ENCODE measurements around the gene DAPP1.

The DAPP1 gene

DNA sequence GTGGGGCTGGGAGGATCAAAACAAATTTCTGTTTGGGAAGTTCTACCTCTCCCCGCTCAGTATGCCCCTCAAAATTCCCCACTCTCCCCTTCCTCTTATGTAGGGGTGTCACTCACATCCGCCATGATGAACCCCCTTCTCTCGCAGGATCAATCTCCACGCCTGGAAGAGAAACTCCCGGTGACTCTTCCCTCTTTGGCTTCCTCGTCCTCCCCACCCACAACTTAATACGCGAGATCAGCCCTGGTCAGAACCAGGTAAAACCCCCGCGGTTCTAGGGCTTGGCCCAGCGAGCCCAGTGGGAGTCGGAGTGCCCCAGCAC is 77.2 kb downstream of the DAPP1 start:
- Mint-ChIP-seq H3K4me3 (peak overlapping the region; percentile 99), H3K27ac (peak overlapping the region; percentile 98), H3K36me3 (peaks cover 5% of the 10 kb centered on the region), H3K9me3 (no peaks in the 10 kb centered on the region), H3K27me3 (no peaks in the 10 kb centered on the region), H3K4me1 (peaks cover 48% of the 10 kb centered on the region)

GRCh38 chr4:99894161-99894997 is 77.8 kb downstream of the DAPP1 start, which contains the start of gene LAMTOR3:
TSS of gene LAMTOR3 (minus strand) at chr4:99894427. CDS start at chr4:99893963, 464 bp downstream.
- Mint-ChIP-seq H3K9me3 (no peaks in the 10 kb centered on the region), H3K27ac (peak within 1 kb of the TSS; percentile 98), H3K36me3 (peaks cover 5% of the 10 kb centered on the region), H3K4me3 (peak within 1 kb of the TSS; percentile 99), H3K27me3 (no peaks in the 10 kb centered on the region), H3K4me1 (peaks cover 45% of the 10 kb centered on the region)

GRCh38 chr4:99894998-99895397 is 78.4 kb downstream of the DAPP1 start:
- Mint-ChIP-seq H3K4me3 (peak overlapping the region; percentile 99), H3K9me3 (no peaks in the 10 kb centered on the region), H3K27me3 (no peaks in the 10 kb centered on the region), H3K27ac (no peak overlapping the region), H3K4me1 (peaks cover 42% of the 10 kb centered on the region), H3K36me3 (peaks cover 5% of the 10 kb centered on the region)

DNA sequence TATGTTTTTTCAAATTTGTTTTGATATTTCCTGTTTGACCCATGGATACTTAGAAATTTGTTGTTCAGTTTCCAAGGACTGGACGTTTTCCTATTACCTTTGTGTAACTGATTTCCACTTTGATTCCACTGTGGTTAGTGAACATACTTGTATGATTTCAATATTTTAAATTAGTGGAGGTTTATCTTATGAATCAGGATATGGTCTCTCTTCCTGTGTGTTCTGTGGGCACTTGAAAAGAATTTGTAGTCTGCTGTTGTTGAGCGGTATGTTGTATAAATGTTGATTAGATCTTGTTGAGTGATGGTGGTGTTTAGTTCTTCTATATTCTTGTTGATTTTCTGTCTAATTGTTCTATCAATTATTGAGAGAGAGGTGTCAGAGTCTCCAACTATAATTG is 98.8 kb downstream of the DAPP1 start:
- Mint-ChIP-seq H3K4me1 (peaks cover 27% of the 10 kb centered on the region), H3K27ac (peak overlapping the region; percentile 57), H3K27me3 (no peaks in the 10 kb centered on the region), H3K9me3 (peaks cover 12% of the 10 kb centered on the region), H3K4me3 (no peak overlapping the region), H3K36me3 (peaks cover 34% of the 10 kb centered on the region)

- H3K4me1 Mint-ChIP-seq = peaks cover 27% of the 10 kb centered on the region
- H3K36me3 Mint-ChIP-seq = peaks cover 35% of the 10 kb centered on the region
- H3K27ac Mint-ChIP-seq = no peak overlapping the region
- H3K27me3 Mint-ChIP-seq = no peaks in the 10 kb centered on the region
- peaks cover 12% of the 10 kb centered on the region for H3K9me3 Mint-ChIP-seq
- no peak overlapping the region for H3K4me3 Mint-ChIP-seq
These were observed 100.9 kb downstream of the DAPP1 start for GRCh38 chr4:99917575-99917974.

DNA sequence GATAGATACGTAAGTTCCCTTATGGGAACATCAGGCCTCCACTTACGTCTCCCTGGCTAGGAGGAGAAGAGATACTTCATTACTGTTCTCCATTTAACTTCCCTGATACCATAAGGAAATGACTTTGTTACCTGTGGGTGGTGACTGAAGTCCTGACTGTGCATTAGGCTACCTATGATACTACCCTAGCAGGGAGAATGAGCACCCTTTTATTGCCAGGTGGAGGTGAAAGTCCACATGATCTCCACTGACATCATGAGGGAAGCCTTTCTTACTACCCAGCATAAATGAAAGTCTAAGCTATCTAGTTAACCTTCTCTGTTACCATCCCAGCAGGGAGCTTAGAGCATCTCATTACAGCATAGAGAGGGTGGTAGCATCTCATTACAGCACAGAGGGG is 102.0 kb downstream of the DAPP1 start:
- H3K9me3 Mint-ChIP-seq = peaks cover 12% of the 10 kb centered on the region
- peaks cover 32% of the 10 kb centered on the region for H3K36me3 Mint-ChIP-seq
- H3K27me3 Mint-ChIP-seq = no peaks in the 10 kb centered on the region
- no peak overlapping the region for H3K27ac Mint-ChIP-seq
- peaks cover 23% of the 10 kb centered on the region for H3K4me1 Mint-ChIP-seq
- no peak overlapping the region for H3K4me3 Mint-ChIP-seq
